AG09309 (cell line): Measurements from ENCODE around the gene GLRA3.

Experiments
- DNase-seq: peaks from one replicate; pipeline ENCODE4 v3.0.0-alpha.2; 2010; ENCODE audit warnings: low read depth
- H3K4me3 ChIP-seq: 2 replicates; pipeline ENCODE4 v1.5.1; 2011; ENCODE audit warnings: mild to moderate bottlenecking, low read depth, low read length, moderate library complexity; ENCODE audit not compliant: control insufficient read depth
- CTCF ChIP-seq: IDR thresholded peaks from 2 replicates; pipeline ENCODE4 v1.5.1; 2011; ENCODE audit warnings: mild to moderate bottlenecking, low read depth, low read length, inconsistent platforms; ENCODE audit not compliant: insufficient read depth, control insufficient read depth; ENCODE audit errors: missing control alignments

Gene GLRA3

DNA sequence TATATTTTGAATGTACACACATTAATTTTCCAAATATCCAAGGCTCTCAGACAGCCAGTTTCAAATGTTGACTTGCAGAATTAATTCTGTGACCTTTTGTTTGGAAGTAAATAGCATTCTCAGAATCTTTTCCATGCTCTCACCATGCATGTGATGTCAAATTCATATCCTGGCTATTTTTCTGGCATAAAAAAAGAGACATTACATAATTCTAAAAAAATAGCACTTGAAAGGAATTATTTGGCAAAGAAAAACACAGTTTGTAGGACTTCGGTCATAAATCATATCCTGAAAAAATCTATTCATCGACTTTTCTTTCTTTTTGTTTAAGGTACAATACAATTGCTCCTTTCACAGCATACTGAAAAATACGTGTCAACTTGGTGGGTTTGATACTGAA lies 111.2 kb downstream of the GLRA3 start:
- DNase-seq = no peak
- H3K4me3 ChIP-seq = no peak overlapping the region
- no peak for TF ChIP-seq CTCF

GRCh38 chr4:174716986-174717770 lies 111.9 kb downstream of the GLRA3 start:
- H3K4me3 ChIP-seq = no peak overlapping the region
- no peak for DNase-seq
- no peak for TF ChIP-seq CTCF

- H3K4me3 ChIP-seq = no peak overlapping the region
- peak; percentile 83 for TF ChIP-seq CTCF
- DNase-seq = peak; percentile 5
Measured at GRCh38 chr4:174714393-174715211, 114.4 kb downstream of the GLRA3 start.

- no peak overlapping the region for H3K4me3 ChIP-seq
- TF ChIP-seq CTCF = no peak
- DNase-seq = no peak
Measured at GRCh38 chr4:174713821-174714220, 115.2 kb downstream of the GLRA3 start.

- no peak overlapping the region for H3K4me3 ChIP-seq
- no peak for DNase-seq
- no peak for TF ChIP-seq CTCF
Measured at GRCh38 chr4:174713181-174713580, 115.9 kb downstream of the GLRA3 start.

- no peak for TF ChIP-seq CTCF
- DNase-seq = no peak
- H3K4me3 ChIP-seq = no peak overlapping the region
Measured at GRCh38 chr4:174709526-174709925, 119.5 kb downstream of the GLRA3 start.
